ENCODE measurements around the gene CAPSL. TPM values are rescaled to one million over a fixed set of nuclear protein-coding genes. Genes with fewer than 3 reads are reported as not detected.
A peak's percentile ranks its signal among the peaks of the same experiment; 100 is the strongest.

CAPSL gene
- total RNA-seq, 1 experiment from 2014 or later, result not detected

GRCh38 chr5:35860686-35861085, 77.7 kb downstream of the CAPSL start:
- no peaks in the 10 kb centered on the region for H4K20me1 ChIP-seq (ENCODE audit: insufficient read depth)
- no peak overlapping the region for H3K27ac ChIP-seq
- BruUV-seq (replicated peaks), result no TSS peak
- H3K4me2 ChIP-seq, result no peak overlapping the region
- peaks cover 14% of the 10 kb centered on the region for H3F3A ChIP-seq (ENCODE audit: insufficient read depth, low read depth)
- no peaks in the 10 kb centered on the region for H3K79me2 ChIP-seq (ENCODE audit: low read depth)
- H3K9me3 ChIP-seq (ENCODE audit: insufficient read depth, low read depth), result peaks cover 9% of the 10 kb centered on the region; the same call in 1 of the 2 replicates
- no peak overlapping the region for H3K4me3 ChIP-seq
- H2AFZ ChIP-seq, result no peak overlapping the region
- no peaks in the 10 kb centered on the region for H3K9me2 ChIP-seq (ENCODE audit: insufficient read depth)
- intact Hi-C loops (cut with micrococcal nuclease; ENCODE audit: unreplicated experiment), result no loop called here
- TF ChIP-seq, protein P1, sequence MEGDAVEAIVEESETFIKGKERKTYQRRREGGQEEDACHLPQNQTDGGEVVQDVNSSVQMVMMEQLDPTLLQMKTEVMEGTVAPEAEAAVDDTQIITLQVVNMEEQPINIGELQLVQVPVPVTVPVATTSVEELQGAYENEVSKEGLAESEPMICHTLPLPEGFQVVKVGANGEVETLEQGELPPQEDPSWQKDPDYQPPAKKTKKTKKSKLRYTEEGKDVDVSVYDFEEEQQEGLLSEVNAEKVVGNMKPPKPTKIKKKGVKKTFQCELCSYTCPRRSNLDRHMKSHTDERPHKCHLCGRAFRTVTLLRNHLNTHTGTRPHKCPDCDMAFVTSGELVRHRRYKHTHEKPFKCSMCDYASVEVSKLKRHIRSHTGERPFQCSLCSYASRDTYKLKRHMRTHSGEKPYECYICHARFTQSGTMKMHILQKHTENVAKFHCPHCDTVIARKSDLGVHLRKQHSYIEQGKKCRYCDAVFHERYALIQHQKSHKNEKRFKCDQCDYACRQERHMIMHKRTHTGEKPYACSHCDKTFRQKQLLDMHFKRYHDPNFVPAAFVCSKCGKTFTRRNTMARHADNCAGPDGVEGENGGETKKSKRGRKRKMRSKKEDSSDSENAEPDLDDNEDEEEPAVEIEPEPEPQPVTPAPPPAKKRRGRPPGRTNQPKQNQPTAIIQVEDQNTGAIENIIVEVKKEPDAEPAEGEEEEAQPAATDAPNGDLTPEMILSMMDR (conservative IDR thresholded peaks at IDR 0.05), result no peak
- TF ChIP-seq EZH2 (IDR thresholded peaks at IDR 0.05; ENCODE audit: low read depth), result no peak
- DNase-seq, result no peak
- no peaks in the 10 kb centered on the region for H3K36me3 ChIP-seq (ENCODE audit: low read depth)
- H3K27me3 ChIP-seq (ENCODE audit: insufficient read depth, low read depth), result no peaks in the 10 kb centered on the region
- POLR2A ChIA-PET (ENCODE audit: unreplicated experiment), result no interaction called here
- CTCF ChIA-PET, result no interaction called here
- peaks cover 60% of the 10 kb centered on the region for H3K4me1 ChIP-seq (replicated peaks; ENCODE audit: insufficient read depth)

GRCh38 chr5:35859101-35859661, 79.2 kb downstream of the CAPSL start:
- H3K79me2 ChIP-seq (ENCODE audit: low read depth), result no peaks in the 10 kb centered on the region
- H3K9me3 ChIP-seq (ENCODE audit: insufficient read depth, low read depth), result peaks cover 4% of the 10 kb centered on the region; the same call in 1 of the 2 replicates
- no peak overlapping the region for H2AFZ ChIP-seq
- no peaks in the 10 kb centered on the region for H4K20me1 ChIP-seq (ENCODE audit: insufficient read depth)
- CTCF ChIA-PET, result no interaction called here
- POLR2A ChIA-PET (ENCODE audit: unreplicated experiment), result no interaction called here
- no peaks in the 10 kb centered on the region for H3K36me3 ChIP-seq (ENCODE audit: low read depth)
- H3K4me1 ChIP-seq (replicated peaks; ENCODE audit: insufficient read depth), result peaks cover 60% of the 10 kb centered on the region
- no peak for TF ChIP-seq EZH2 (IDR thresholded peaks at IDR 0.05; ENCODE audit: low read depth)
- H3K27me3 ChIP-seq (ENCODE audit: insufficient read depth, low read depth), result no peaks in the 10 kb centered on the region
- intact Hi-C loops (cut with micrococcal nuclease; ENCODE audit: unreplicated experiment), result no loop called here
- BruUV-seq (replicated peaks), result no TSS peak
- peaks cover 14% of the 10 kb centered on the region for H3F3A ChIP-seq (ENCODE audit: insufficient read depth, low read depth)
- DNase-seq, result peak in 1 of 2 experiments; percentile 11
- no peaks in the 10 kb centered on the region for H3K9me2 ChIP-seq (ENCODE audit: insufficient read depth)
- no peak overlapping the region for H3K27ac ChIP-seq
- H3K4me3 ChIP-seq, result no peak overlapping the region
- H3K4me2 ChIP-seq, result no peak overlapping the region

- Histone ChIP-seq H3K27me3 (ENCODE audit: insufficient read depth, low read depth) (no peaks in the 10 kb centered on the region), H3K27ac (peak overlapping the region; percentile 35; the same call in 1 of the 2 replicates), H3K4me2 (peak overlapping the region; percentile 45), H3K9me3 (ENCODE audit: insufficient read depth, low read depth) (no peaks in the 10 kb centered on the region; the same call in 1 of the 2 replicates), H3K36me3 (ENCODE audit: low read depth) (no peaks in the 10 kb centered on the region), H3K79me2 (ENCODE audit: low read depth) (no peaks in the 10 kb centered on the region), H3K9me2 (ENCODE audit: insufficient read depth) (no peaks in the 10 kb centered on the region), H3F3A (ENCODE audit: insufficient read depth, low read depth) (peaks cover 14% of the 10 kb centered on the region), H4K20me1 (ENCODE audit: insufficient read depth) (no peaks in the 10 kb centered on the region), H3K4me1 (replicated peaks; ENCODE audit: insufficient read depth) (peaks cover 47% of the 10 kb centered on the region), H3K4me3 (no peak overlapping the region), H2AFZ (no peak overlapping the region)
- TF ChIP-seq, protein P1 (conservative IDR thresholded peaks at IDR 0.05), result no peak
- TF ChIP-seq EZH2 (IDR thresholded peaks at IDR 0.05; ENCODE audit: low read depth), result no peak
- no TSS peak for BruUV-seq (replicated peaks)
- DNase-seq, result peak in 1 of 2 experiments; percentile 83
- CTCF ChIA-PET, result no interaction called here
- POLR2A ChIA-PET (ENCODE audit: unreplicated experiment), result no interaction called here
- intact Hi-C loops (cut with micrococcal nuclease; ENCODE audit: unreplicated experiment), result no loop called here
Measured at GRCh38 chr5:35857606-35858205, 80.7 kb downstream of the CAPSL start.

Data from PC-9 (cell line).